Trophoblast cell (in vitro differentiated cells and primary cell): ENCODE results near the gene DKK3. TPM values are rescaled to one million over a fixed set of nuclear protein-coding genes. Genes with fewer than 3 reads are reported as not detected.

Source experiments
- DNase-seq, 2 donors: peaks; one replicate each; pipeline ENCODE4 v3.0.0-alpha.2; 2016
- H2AFZ ChIP-seq: 2 replicates; pipeline ENCODE4 v1.6.1; 2013; ENCODE audit warnings: low read length, moderate library complexity, mild to moderate bottlenecking; ENCODE audit not compliant: insufficient read depth, poor library complexity
- H2AK5ac ChIP-seq: 2 replicates; pipeline ENCODE4 v1.6.1; 2013; ENCODE audit warnings: mild to moderate bottlenecking, low read length
- H2BK120ac ChIP-seq: 2 replicates; pipeline ENCODE4 v1.6.1; 2013; ENCODE audit warnings: low read length, mild to moderate bottlenecking, moderate library complexity; ENCODE audit not compliant: insufficient read depth, poor library complexity
- H2BK12ac ChIP-seq: 2 replicates; pipeline ENCODE4 v1.6.1; 2013; ENCODE audit warnings: mild to moderate bottlenecking, low read length, moderate library complexity
- H2BK5ac ChIP-seq: 2 replicates; pipeline ENCODE4 v1.6.1; 2013; ENCODE audit warnings: low read length, low read depth, moderate library complexity, mild to moderate bottlenecking; ENCODE audit not compliant: poor library complexity
- H3K14ac ChIP-seq: 2 replicates; pipeline ENCODE4 v1.6.1; 2013; ENCODE audit warnings: mild to moderate bottlenecking, low read length
- H3K18ac ChIP-seq: 2 replicates; pipeline ENCODE4 v1.6.1; 2013; ENCODE audit warnings: mild to moderate bottlenecking, low read length
- H3K23ac ChIP-seq: 2 replicates; pipeline ENCODE4 v1.6.1; 2013; ENCODE audit warnings: low read length
- H3K27ac ChIP-seq: 2 replicates; pipeline ENCODE4 v1.5.1; 2013; ENCODE audit warnings: low read depth, mild to moderate bottlenecking, inconsistent platforms, low read length, moderate library complexity
- H3K27me3 ChIP-seq: 2 replicates; pipeline ENCODE4 v1.6.1; 2013; ENCODE audit warnings: inconsistent platforms, mild to moderate bottlenecking, low read length, moderate library complexity; ENCODE audit not compliant: insufficient read depth
- H3K36me3 ChIP-seq, 2 experiments: 1 replicate in 1 of 2; 2 replicates in 1 of 2; pipeline ENCODE4 v1.6.1; 2013; ENCODE audit warnings: low read length in 2 of 2, mild to moderate bottlenecking in 2 of 2, moderate library complexity in 1 of 2; ENCODE audit not compliant: insufficient read depth in 2 of 2, control insufficient read depth in 1 of 2
- H3K4ac ChIP-seq: 2 replicates; pipeline ENCODE4 v1.6.1; 2013; ENCODE audit warnings: low read depth, mild to moderate bottlenecking, low read length, moderate library complexity
- H3K4me1 ChIP-seq, 2 experiments: 1 replicate in 1 of 2; 2 replicates in 1 of 2; pipeline ENCODE4 v1.6.1; 2013; ENCODE audit warnings: low read length in 2 of 2, mild to moderate bottlenecking in 2 of 2, moderate library complexity in 1 of 2; ENCODE audit not compliant: insufficient read depth in 2 of 2, control insufficient read depth in 1 of 2
- H3K4me2 ChIP-seq: 2 replicates; pipeline ENCODE4 v1.6.1; 2013; ENCODE audit warnings: inconsistent platforms, mild to moderate bottlenecking, low read length, moderate library complexity
- H3K4me3 ChIP-seq: 2 replicates; pipeline ENCODE4 v1.5.1; 2013; ENCODE audit warnings: mild to moderate bottlenecking, low read depth, low read length, inconsistent platforms
- H3K79me1 ChIP-seq: one replicate; pipeline ENCODE4 v1.6.1; 2013; ENCODE audit warnings: low read length
- H3K79me2 ChIP-seq: 2 replicates; pipeline ENCODE4 v1.6.1; 2013; ENCODE audit warnings: low read length, mild to moderate bottlenecking; ENCODE audit not compliant: control insufficient read depth, insufficient read depth, poor library complexity
- H3K9ac ChIP-seq: 2 replicates; pipeline ENCODE4 v1.6.1; 2013; ENCODE audit warnings: mild to moderate bottlenecking, low read length
- H3K9me3 ChIP-seq: 2 replicates; pipeline ENCODE4 v1.6.1; 2013; ENCODE audit warnings: low read depth, mild to moderate bottlenecking, control low read depth, inconsistent platforms, low read length; ENCODE audit not compliant: insufficient read depth
- H4K12ac ChIP-seq: 2 replicates; pipeline ENCODE4 v1.6.1; 2013; ENCODE audit warnings: low read depth, mild to moderate bottlenecking, low read length, moderate library complexity
- H4K8ac ChIP-seq: 2 replicates; pipeline ENCODE4 v1.6.1; 2013; ENCODE audit warnings: low read depth, mild to moderate bottlenecking, low read length, moderate library complexity
- H4K91ac ChIP-seq: one replicate; pipeline ENCODE4 v1.6.1; 2013; ENCODE audit warnings: low read depth, mild to moderate bottlenecking, low read length, moderate library complexity
- WGBS: extraction: QIAGEN DNeasy Blood & Tissue Kit; methylation state at CpG from one replicate; pipeline ENCODE4 v1.1.7; 2013; ENCODE audit warnings: missing lambda C conversion rate; ENCODE audit not compliant: insufficient read length, insufficient coverage; ENCODE audit errors: extremely low coverage; 5-methylcytosine and 5-hydroxymethylcytosine counted together
- polyA plus RNA-seq: library from polyadenylated mRNA; stranded (reverse); fragments of 200-250 nt; gene quantifications from 2 replicates; pipeline ENCODE4 v1.2.3, GENCODE V29; 2013

Gene DKK3
- 41.2 and 42.2 TPM in 2 replicates for polyA plus RNA-seq

- Histone ChIP-seq H2BK12ac (no peak within 1 kb of the TSS), H3K23ac (no peak within 1 kb of the TSS), H4K12ac (no peak within 1 kb of the TSS), H2BK120ac (no peak within 1 kb of the TSS), H3K4me1 (peaks cover 10 to 18% of the 10 kb centered on the region in 2 experiments), H3K4me3 (peak within 1 kb of the TSS; percentile 90), H3K9me3 (no peaks in the 10 kb centered on the region), H3K14ac (peak within 1 kb of the TSS; percentile 2), H3K4me2 (peak within 1 kb of the TSS; percentile 97), H3K36me3 (peaks cover 3% of the 10 kb centered on the region in 2 experiments), H3K79me2 (no peaks in the 10 kb centered on the region), H3K18ac (peak within 1 kb of the TSS; percentile 26), H3K79me1 (peaks cover 5% of the 10 kb centered on the region), H4K8ac (peak within 1 kb of the TSS; percentile 12), H3K9ac (peak within 1 kb of the TSS; percentile 77), H2AFZ (peak within 1 kb of the TSS; percentile 32), H2AK5ac (no peak within 1 kb of the TSS), H3K27me3 (no peaks in the 10 kb centered on the region), H4K91ac (peak within 1 kb of the TSS; percentile 5), H3K4ac (no peak within 1 kb of the TSS), H2BK5ac (no peak within 1 kb of the TSS), H3K27ac (no peak within 1 kb of the TSS)
- no CpG with 5 or more reads among the region's 71 CpGs for WGBS
- peak in 1 of 2 donors; percentile 40 for DNase-seq
These were observed at the start of gene DKK3 for GRCh38 chr11:12007769-12008737. Gene DKK3, minus strand, starts transcription at chr11:12008626. Its CDS starts 44 bp downstream, at chr11:12008582.

- Histone ChIP-seq H4K91ac (no peak overlapping the region), H3K4me1 (no peaks in the 10 kb centered on the region), H3K18ac (no peak overlapping the region), H3K27ac (no peak overlapping the region), H3K14ac (no peak overlapping the region), H3K79me2 (no peaks in the 10 kb centered on the region), H2BK5ac (no peak overlapping the region), H2BK12ac (no peak overlapping the region), H4K8ac (no peak overlapping the region), H3K4ac (no peak overlapping the region), H3K23ac (no peak overlapping the region), H3K27me3 (no peaks in the 10 kb centered on the region), H2AFZ (no peak overlapping the region), H3K9me3 (no peaks in the 10 kb centered on the region), H3K4me2 (no peak overlapping the region), H3K4me3 (no peak overlapping the region), H3K79me1 (no peaks in the 10 kb centered on the region), H2AK5ac (no peak overlapping the region), H3K9ac (no peak overlapping the region), H4K12ac (no peak overlapping the region), H3K36me3 (no peaks in the 10 kb centered on the region), H2BK120ac (no peak overlapping the region)
- no CpG with 5 or more reads among the region's 8 CpGs for WGBS
- no peak for DNase-seq
These were observed 49.0 kb upstream of the DKK3 start for GRCh38 chr11:12057299-12057980.

GRCh38 chr11:12056119-12056518 lies 47.7 kb upstream of the DKK3 start:
- H3K4me2 ChIP-seq: no peak overlapping the region
- no peak overlapping the region for H2BK12ac ChIP-seq
- H4K91ac ChIP-seq: no peak overlapping the region
- no peaks in the 10 kb centered on the region for H3K27me3 ChIP-seq
- H3K23ac ChIP-seq: no peak overlapping the region
- H3K27ac ChIP-seq: no peak overlapping the region
- H3K18ac ChIP-seq: no peak overlapping the region
- H2AK5ac ChIP-seq: no peak overlapping the region
- H3K14ac ChIP-seq: no peak overlapping the region
- H3K4me3 ChIP-seq: no peak overlapping the region
- no peak overlapping the region for H3K9ac ChIP-seq
- H3K36me3 ChIP-seq: no peaks in the 10 kb centered on the region
- no peak overlapping the region for H4K8ac ChIP-seq
- H3K4ac ChIP-seq: no peak overlapping the region
- peaks cover 2% of the 10 kb centered on the region for H3K9me3 ChIP-seq
- no CpG with 5 or more reads among the region's 3 CpGs for WGBS
- H2BK120ac ChIP-seq: no peak overlapping the region
- no peak for DNase-seq
- H3K4me1 ChIP-seq: no peaks in the 10 kb centered on the region
- H4K12ac ChIP-seq: no peak overlapping the region
- H2BK5ac ChIP-seq: no peak overlapping the region
- H3K79me2 ChIP-seq: no peaks in the 10 kb centered on the region
- H2AFZ ChIP-seq: no peak overlapping the region
- no peaks in the 10 kb centered on the region for H3K79me1 ChIP-seq

- no peak overlapping the region for H3K27ac ChIP-seq
- peaks cover 2% of the 10 kb centered on the region for H3K9me3 ChIP-seq
- no peak overlapping the region for H4K91ac ChIP-seq
- peaks cover 5% of the 10 kb centered on the region for H3K79me1 ChIP-seq
- H2BK5ac ChIP-seq: no peak overlapping the region
- H3K4me1 ChIP-seq: peaks cover 6 to 8% of the 10 kb centered on the region in 2 experiments
- no peak overlapping the region for H2AFZ ChIP-seq
- H3K14ac ChIP-seq: no peak overlapping the region
- H3K9ac ChIP-seq: no peak overlapping the region
- H2AK5ac ChIP-seq: peak overlapping the region; percentile 59
- no peak overlapping the region for H3K4me2 ChIP-seq
- no peak for DNase-seq
- no peak overlapping the region for H4K12ac ChIP-seq
- no peak overlapping the region for H3K4me3 ChIP-seq
- H3K23ac ChIP-seq: no peak overlapping the region
- H2BK120ac ChIP-seq: no peak overlapping the region
- H3K79me2 ChIP-seq: no peaks in the 10 kb centered on the region
- no peak overlapping the region for H3K4ac ChIP-seq
- no peak overlapping the region for H2BK12ac ChIP-seq
- WGBS: no CpG with 5 or more reads among the region's 4 CpGs
- no peaks in the 10 kb centered on the region for H3K36me3 ChIP-seq
- no peak overlapping the region for H3K18ac ChIP-seq
- no peak overlapping the region for H4K8ac ChIP-seq
- no peaks in the 10 kb centered on the region for H3K27me3 ChIP-seq
These were observed 45.4 kb upstream of the DKK3 start for GRCh38 chr11:12053606-12054361.
